ENCODE results near the gene AGPAT4. TPM values are rescaled to one million over a fixed set of nuclear protein-coding genes. Genes with fewer than 3 reads are reported as not detected.

The AGPAT4 gene
- total and polyA plus RNA-seq, 7 donors = under 0.01 to 16.6 (median 6.9) TPM

- intact Hi-C loops (cut with DNase I) = no loop called here
- TF ChIP-seq CTCF (IDR thresholded peaks at IDR 0.05) = no peak
- TF ChIP-seq EP300 (IDR thresholded peaks at IDR 0.05) = no peak
- TF ChIP-seq POLR2AphosphoS5 (IDR thresholded peaks at IDR 0.05) = no peak
- H3K9me3 ChIP-seq = no peaks in the 10 kb centered on the region
- H3K36me3 ChIP-seq = peaks cover 3 to 51% (median 8%) of the 10 kb centered on the region in 4 donors
- H3K4me1 ChIP-seq = no peaks in the 10 kb centered on the region
- no peaks in the 10 kb centered on the region for H3K27me3 ChIP-seq
- H3K27ac ChIP-seq = no peak overlapping the region
- no peak overlapping the region for H3K4me3 ChIP-seq
- peak; percentile 41 for DNase-seq
- WGBS, 2 donors = 84 to 93% methylated on average over 8 of the region's 8 CpGs
Measured at GRCh38 chr6:161150566-161150965, 123.3 kb downstream of the AGPAT4 start.

DNA sequence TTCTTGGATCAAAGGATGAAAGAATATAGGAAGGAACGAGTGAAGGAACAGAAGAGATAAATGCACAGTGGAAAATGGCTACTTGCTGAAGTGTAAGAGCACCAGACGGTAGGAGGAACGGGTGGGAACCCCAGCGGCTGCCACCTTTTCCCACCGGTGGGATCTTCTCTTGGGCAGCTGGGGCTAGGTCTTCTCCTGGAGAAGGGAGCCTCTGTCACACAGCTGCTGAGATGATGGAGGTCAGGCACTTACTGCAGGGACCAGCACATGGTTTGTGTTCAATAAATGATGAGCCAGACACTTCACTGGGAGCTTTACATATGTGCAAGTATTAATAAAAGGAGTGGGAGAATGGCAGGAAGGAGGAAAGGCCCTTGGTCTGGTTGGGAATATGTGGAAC, 123.7 kb downstream of the AGPAT4 start:
- Histone ChIP-seq H3K27me3 (no peaks in the 10 kb centered on the region), H3K36me3 (peaks cover 3 to 52% (median 8%) of the 10 kb centered on the region in 4 donors), H3K9me3 (no peaks in the 10 kb centered on the region), H3K4me3 (no peak overlapping the region), H3K4me1 (no peaks in the 10 kb centered on the region), H3K27ac (no peak overlapping the region)
- 91 to 96% methylated on average over 5 of the region's 5 CpGs for WGBS, 2 donors
- intact Hi-C loops (cut with DNase I) = no loop called here
- peak; percentile 13 for DNase-seq
- TF ChIP-seq POLR2A (IDR thresholded peaks at IDR 0.05) = no peak
- no peak for TF ChIP-seq EP300 (IDR thresholded peaks at IDR 0.05)
- no peak for TF ChIP-seq POLR2AphosphoS5 (IDR thresholded peaks at IDR 0.05)
- no peak for TF ChIP-seq CTCF (IDR thresholded peaks at IDR 0.05)

DNA sequence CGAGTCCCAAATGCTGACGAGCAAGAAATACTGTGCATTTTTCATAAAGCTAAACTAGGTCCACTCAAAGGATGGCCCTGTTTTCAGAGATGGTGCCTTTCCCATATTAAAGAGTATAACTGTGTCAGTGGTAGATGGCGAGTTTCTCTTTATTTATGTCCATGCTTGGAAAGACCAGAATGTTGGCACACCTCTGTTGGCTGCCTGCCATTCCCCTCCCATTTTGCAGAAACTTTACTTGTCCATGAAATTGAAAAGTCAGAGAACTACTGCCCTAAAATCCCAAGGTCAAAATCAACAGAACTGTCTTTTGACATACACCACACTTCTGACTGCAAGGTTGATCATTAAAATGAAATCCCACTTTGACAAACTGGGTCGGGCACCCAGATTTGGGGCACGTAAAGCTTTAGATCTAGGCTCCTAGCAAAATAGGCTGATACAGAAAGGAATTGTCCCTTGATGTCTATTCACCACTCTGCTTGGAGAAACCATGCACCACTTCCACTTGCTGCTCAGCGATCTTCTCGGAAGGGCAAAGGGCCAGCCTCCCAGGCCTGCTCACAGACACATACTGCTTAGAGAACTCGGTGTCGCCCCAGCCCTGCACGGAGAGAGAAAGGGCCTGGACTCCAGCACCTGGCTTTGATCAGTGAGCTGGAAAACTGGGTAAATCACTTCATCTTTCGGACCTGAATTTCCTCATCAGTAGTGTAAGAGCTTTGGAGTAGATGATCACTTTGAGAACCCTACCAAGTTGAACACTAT, 130.0 kb downstream of the AGPAT4 start:
- H3K4me1 ChIP-seq = no peaks in the 10 kb centered on the region
- no peak for DNase-seq
- no peaks in the 10 kb centered on the region for H3K27me3 ChIP-seq
- no peak overlapping the region for H3K4me3 ChIP-seq
- H3K27ac ChIP-seq = no peak overlapping the region
- no peak for TF ChIP-seq EP300 (IDR thresholded peaks at IDR 0.05)
- intact Hi-C loops (cut with DNase I) = no loop called here
- WGBS, 2 donors = 90 to 93% methylated on average over 11 of the region's 11 CpGs
- H3K9me3 ChIP-seq = no peaks in the 10 kb centered on the region
- peaks cover 2 to 40% (median 4%) of the 10 kb centered on the region in 4 donors for H3K36me3 ChIP-seq

DNA sequence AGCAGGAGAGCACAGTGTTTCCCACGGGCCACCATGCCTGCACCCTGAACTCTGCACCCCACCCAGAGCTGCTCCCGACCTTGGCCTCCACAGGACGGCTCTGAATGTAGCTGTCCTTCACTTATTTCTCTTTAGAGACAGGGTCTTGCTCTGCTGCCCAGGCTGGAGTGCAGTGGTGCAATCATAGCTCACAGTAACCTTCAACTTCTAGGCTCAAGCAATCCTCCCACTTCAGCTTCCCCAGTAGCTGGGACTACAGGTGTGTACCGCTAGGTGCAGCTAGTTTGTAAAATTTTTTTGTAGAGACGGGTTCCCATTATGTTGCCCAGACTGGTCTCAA, 130.9 kb downstream of the AGPAT4 start:
- Histone ChIP-seq H3K9me3 (no peaks in the 10 kb centered on the region), H3K27me3 (no peaks in the 10 kb centered on the region), H3K27ac (no peak overlapping the region), H3K36me3 (peaks cover 0 to 38% (median 5%) of the 10 kb centered on the region in 4 donors), H3K4me3 (no peak overlapping the region), H3K4me1 (no peaks in the 10 kb centered on the region)
- no peak for TF ChIP-seq POLR2AphosphoS5 (IDR thresholded peaks at IDR 0.05)
- TF ChIP-seq EP300 (IDR thresholded peaks at IDR 0.05) = no peak
- TF ChIP-seq POLR2A (IDR thresholded peaks at IDR 0.05) = no peak
- no peak for TF ChIP-seq CTCF (IDR thresholded peaks at IDR 0.05)
- WGBS, 2 donors = 84 to 95% methylated on average over 5 of the region's 5 CpGs
- intact Hi-C loops (cut with DNase I) = no loop called here
- DNase-seq = no peak

GRCh38 chr6:161141173-161141572, 132.7 kb downstream of the AGPAT4 start:
- no peak for DNase-seq
- H3K9me3 ChIP-seq = no peaks in the 10 kb centered on the region
- no peaks in the 10 kb centered on the region for H3K4me1 ChIP-seq
- no peak for TF ChIP-seq POLR2AphosphoS5 (IDR thresholded peaks at IDR 0.05)
- no peak for TF ChIP-seq EP300 (IDR thresholded peaks at IDR 0.05)
- TF ChIP-seq POLR2A (IDR thresholded peaks at IDR 0.05) = no peak
- TF ChIP-seq CTCF (IDR thresholded peaks at IDR 0.05) = no peak
- H3K27me3 ChIP-seq = no peaks in the 10 kb centered on the region
- no peak overlapping the region for H3K4me3 ChIP-seq
- peaks cover 0 to 38% (median 9%) of the 10 kb centered on the region in 4 donors for H3K36me3 ChIP-seq
- intact Hi-C loops (cut with DNase I) = loop anchor here (2.0 kb wide), 1 partner anchor 232 kb away; no protein-coding TSS in a partner anchor
- WGBS, 2 donors = 87 to 90% methylated on average over 11 of the region's 11 CpGs
- no peak overlapping the region for H3K27ac ChIP-seq
